G401 (cell line): ENCODE measurements around the gene CAPS. TPM values are rescaled to one million over a fixed set of nuclear protein-coding genes. Genes with fewer than 3 reads are reported as not detected.
A peak's percentile ranks its signal among the peaks of the same experiment; 100 is the strongest.

Source experiments
- DNase-seq: peaks from one replicate; pipeline ENCODE4 v3.0.0-alpha.2; 2015; ENCODE audit warnings: low spot score
- in situ Hi-C: cut with HindIII; loops from 2 replicates; pipeline ENCODE4 v1.10.0; 2016; ENCODE audit warnings: low sequenced_read_pairs, mixed read lengths
- total RNA-seq: library from RNA; depleted of rRNA; stranded (reverse); fragments of >200 nt; shearing (Covaris generic); gene quantifications from 2 replicates; pipeline ENCODE4 v1.2.3, GENCODE V29; 2014

The CAPS gene
- total RNA-seq, 1 experiment from 2014 or later = 0.31 TPM

DNA sequence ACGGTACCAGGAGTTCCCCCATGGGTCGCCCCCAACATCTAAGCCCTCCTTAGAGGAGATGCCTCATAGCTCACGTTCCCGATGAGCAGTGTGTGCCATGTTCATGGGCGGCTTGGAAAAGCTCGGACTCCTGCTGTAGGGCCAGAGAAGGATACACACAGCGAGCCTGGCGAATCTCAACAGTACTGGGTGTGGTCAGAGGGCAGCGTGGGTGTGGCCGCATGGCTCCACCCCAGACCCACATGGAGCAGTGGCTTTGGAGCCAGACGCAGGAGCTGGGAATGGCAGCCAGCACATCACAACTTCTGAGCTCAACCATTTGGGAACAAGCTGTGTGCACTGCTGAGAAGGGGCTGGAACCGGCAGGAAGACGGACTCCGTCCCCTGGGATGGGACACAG lies 15.6 kb downstream of the CAPS start:
- in situ Hi-C loops = loop anchor here (10.0 kb wide), 1 partner anchor 125 kb away; the partner anchor contains the start of gene NRTN
- DNase-seq = no peak

DNA sequence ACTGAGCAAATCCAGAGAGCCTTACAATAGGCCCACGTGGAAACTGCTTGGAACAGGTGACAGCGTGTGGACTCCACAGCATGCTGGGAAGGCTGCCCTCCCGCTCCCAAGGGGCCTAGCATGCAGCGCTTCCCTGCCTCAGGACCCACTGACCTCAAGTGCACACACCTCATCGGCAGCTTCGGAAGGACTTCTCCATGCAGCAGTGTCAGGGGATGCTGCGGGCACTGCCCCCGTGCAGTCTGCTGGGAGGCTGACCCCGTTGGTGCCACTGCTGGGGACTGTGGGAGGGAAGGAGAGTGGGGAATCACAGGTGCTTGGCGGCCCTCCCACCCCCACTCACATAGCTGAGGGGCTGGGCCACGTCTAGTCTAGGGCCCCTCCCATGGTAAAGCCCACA lies 17.2 kb downstream of the CAPS start:
- no peak for DNase-seq
- in situ Hi-C loops = loop anchor here (10.0 kb wide), 1 partner anchor 126 kb away; the partner anchor contains the start of gene NRTN

DNA sequence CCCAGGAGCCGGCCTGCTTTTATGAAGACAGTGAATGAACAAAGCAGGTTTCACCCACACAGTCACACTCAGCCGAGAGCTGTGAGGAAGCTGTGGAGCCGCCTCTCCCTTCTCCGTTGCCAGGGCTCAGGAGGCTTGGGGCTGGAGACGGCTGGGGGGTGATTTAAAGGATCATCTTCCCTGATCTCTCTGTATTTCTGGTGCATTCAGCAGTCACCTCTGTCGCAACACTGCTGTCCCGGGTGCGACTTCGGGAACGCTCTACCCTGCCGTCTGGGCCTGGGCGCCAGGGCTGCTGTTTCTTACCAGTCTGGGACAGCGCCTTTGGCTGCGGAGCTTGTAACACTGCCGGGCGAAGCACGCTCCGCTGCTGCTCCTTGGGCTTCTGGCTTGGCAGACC lies 18.1 kb downstream of the CAPS start:
- DNase-seq = no peak
- in situ Hi-C loops = loop anchor here (10.0 kb wide), 1 partner anchor 127 kb away; the partner anchor contains the start of gene NRTN

DNA sequence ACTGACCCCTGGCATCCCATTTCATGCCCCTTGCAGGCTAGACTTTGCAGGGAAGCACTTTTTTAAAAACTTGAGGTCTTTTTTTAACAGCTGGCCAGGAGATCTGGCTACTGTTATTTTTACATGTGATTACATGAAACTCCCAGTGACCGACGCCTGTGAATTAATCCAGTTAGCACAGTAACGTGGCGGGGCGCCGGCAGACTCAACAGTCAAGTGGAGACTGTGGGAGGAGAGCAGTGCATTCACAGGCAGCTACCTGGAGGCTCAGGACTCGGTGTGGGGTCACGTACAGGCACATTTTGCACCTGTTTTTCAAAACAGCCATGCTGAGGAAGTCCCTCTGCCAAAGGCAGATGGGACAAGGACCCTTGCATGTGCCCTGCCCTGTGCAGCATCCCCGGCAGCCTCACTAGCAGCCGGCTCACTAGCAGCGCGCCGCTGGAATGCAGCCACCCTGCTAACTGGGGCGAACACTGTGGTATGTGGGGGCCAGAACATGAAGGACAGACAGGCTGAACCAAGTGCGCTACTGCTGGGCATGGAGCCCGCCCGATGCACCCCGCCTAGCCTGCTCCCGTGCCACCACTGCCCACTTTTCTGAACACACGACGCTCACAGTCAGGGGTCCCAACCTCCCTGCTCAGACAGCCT lies 18.7 kb downstream of the CAPS start:
- peak; percentile 61 for DNase-seq
- in situ Hi-C loops = loop anchor here (10.0 kb wide), 1 partner anchor 128 kb away; the partner anchor contains the start of gene NRTN

DNA sequence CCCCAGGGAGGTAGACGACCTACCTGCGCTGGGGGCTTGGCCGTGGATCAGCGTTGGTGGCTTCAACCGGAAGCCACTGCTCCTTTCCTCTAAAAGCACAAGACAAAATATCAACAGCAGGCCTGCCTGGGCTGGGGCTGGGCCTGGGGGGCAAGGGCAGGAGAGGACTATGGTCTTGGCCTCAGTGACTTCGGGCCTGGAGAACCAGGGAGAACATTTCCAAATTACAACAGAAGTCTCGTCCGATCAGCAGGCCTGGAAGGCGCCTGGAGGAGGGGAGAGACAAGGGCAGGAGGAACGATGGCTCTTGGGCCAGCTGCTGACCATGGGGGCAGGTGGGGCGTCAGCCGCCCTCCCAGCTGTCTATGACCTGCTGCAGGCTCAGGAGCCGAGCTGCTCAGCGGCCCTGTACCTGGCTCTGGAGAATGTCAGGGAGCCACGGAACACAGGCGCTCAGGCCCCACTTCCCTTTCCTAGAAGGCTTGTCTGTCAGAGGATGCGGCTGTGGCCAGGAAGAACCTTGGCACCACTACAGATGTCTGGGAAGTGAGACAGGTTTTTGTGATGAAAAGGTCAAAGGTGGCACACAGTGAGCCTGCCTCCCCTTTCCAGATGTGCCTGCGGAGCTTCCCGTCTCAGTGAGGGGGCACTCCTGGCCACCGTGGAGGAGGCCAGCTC lies 19.5 kb downstream of the CAPS start:
- in situ Hi-C loops = loop anchor here (10.0 kb wide), 1 partner anchor 129 kb away; the partner anchor contains the start of gene NRTN

DNA sequence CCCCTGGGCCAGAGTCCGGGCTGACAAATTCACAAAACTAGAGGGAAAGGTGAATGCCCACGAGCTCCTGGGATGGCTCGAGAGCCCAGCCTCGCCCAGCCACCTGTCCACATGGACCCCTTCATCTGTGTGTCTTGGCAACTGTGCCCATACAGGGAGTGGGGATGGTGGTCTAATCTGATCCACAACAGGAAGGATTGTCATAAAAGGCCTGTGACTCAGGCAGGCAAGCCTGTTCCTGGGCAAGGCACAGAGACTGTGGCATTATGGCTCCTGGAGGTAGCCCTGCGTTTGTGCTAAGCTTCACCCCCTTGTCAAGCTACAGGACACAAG lies 20.0 kb downstream of the CAPS start:
- no peak for DNase-seq
- in situ Hi-C loops = loop anchor here (10.0 kb wide), 1 partner anchor 129 kb away; the partner anchor contains the start of gene NRTN

More for the DNA sequence above, 19.5 kb downstream of the CAPS start:
- no peak for DNase-seq

DNA sequence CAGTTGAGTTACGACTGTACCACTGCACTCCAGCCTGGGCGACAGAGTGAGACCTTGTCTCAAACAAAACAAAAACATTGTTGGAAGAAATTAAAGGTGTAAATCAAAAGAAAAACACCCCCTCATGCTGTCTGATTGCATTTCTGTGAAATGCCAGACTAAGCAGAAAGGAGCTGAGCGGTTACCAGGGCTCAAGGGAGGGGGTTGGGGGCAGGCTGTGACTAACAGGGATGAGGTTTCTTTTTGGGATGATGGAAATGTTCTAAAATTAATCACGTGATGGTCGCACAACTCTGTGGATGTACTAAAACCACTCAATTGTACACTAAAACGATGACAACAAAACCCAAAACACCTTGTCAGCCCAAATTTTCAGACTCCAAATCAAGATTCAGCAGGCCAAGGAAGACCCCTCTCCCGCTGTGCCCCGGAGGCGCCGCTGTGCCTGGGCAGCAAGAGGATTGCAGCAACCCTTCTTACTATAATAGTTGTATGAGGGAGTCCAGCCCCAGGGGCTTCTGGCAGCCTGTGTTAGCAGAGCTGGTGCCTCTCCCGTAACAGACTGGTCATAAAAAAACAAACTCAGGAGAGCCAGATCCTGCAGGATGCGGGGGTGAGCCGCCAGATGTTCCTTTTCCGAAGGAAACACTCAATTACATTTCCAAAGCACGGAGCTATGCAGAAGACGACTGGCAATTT lies 20.9 kb downstream of the CAPS start:
- in situ Hi-C loops = loop anchor here (10.0 kb wide), 1 partner anchor 130 kb away; the partner anchor contains the start of gene NRTN

DNA sequence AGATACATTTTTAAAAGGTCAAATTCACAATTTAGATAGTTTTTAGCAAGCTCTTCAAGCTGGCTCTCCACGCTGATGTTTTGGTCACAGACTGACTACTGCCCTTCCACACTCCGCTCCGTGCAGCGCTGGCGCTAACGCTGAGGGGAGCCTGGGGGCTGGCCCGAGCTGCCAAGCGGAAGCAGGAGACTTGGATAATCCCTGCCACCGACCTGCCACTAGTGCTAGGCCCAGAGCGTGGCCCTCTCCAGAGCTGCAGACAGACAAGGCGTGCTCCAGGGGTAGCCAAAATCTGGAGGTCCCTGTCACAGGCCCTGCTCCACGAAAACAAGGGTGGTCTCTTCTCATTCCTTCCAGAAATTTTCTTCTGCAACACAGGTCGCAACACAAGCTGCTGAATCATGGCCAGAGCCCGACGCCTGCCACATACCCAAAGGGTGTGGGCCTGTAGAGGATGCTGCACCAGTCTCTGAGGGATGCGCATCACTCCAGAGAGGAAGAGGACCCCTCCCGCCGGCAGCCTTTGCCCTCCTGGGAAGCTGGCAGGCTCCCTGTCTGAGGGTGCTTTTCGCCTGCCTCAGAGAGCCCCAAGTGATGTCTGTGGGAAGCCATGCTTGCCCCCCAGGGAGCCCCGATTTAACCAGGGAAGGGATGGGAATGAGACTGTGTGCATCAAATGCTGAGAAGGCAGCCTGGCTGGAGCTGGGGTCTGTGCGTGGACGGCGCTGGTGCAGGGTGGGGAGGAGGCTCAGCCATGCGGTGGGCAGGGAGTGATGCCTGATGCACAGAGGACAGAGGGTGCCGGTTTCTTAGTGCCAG lies 21.6 kb downstream of the CAPS start:
- in situ Hi-C loops = loop anchor here (10.0 kb wide), 1 partner anchor 131 kb away; the partner anchor contains the start of gene NRTN
- no peak for DNase-seq

More for the DNA sequence above, 20.9 kb downstream of the CAPS start:
- DNase-seq = no peak

DNA sequence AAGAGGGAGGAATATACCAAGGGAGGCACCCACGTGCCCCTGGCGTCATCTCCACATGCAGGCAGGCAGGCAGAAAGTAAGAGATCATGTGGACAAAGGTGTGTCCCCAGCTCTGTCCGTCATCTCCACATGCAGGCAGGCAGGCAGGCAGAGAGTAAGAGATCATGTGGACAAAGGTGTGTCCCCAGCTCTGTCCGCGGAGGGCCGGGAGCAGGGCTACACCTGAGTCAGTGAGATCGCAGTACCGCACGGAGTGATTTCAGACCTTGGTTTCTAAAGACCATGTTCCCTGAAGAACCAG lies 22.2 kb downstream of the CAPS start:
- in situ Hi-C loops = loop anchor here (10.0 kb wide), 1 partner anchor 131 kb away; the partner anchor contains the start of gene NRTN
- DNase-seq = no peak

DNA sequence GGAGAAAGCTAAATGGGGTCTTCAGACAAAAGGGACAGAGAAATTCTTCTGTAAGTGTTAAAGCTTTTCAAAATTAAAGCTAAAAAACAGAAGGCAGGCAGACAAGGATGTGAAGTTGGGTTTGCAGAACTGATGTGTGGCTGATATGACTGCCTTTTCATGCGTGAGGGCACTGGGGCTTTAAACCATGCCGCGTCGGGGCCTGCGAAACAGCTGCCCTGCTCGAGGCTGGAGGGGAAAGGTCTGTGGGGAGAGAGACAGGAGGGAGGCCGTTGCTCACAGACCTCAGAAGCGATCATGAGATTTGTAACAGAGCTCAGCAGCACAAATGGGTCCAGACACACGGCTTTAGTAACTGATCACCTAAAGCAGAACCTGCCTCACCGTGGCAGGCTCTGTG lies 23.5 kb downstream of the CAPS start:
- DNase-seq = no peak
- in situ Hi-C loops = loop anchor here (10.0 kb wide), 1 partner anchor 133 kb away; the partner anchor contains the start of gene NRTN

DNA sequence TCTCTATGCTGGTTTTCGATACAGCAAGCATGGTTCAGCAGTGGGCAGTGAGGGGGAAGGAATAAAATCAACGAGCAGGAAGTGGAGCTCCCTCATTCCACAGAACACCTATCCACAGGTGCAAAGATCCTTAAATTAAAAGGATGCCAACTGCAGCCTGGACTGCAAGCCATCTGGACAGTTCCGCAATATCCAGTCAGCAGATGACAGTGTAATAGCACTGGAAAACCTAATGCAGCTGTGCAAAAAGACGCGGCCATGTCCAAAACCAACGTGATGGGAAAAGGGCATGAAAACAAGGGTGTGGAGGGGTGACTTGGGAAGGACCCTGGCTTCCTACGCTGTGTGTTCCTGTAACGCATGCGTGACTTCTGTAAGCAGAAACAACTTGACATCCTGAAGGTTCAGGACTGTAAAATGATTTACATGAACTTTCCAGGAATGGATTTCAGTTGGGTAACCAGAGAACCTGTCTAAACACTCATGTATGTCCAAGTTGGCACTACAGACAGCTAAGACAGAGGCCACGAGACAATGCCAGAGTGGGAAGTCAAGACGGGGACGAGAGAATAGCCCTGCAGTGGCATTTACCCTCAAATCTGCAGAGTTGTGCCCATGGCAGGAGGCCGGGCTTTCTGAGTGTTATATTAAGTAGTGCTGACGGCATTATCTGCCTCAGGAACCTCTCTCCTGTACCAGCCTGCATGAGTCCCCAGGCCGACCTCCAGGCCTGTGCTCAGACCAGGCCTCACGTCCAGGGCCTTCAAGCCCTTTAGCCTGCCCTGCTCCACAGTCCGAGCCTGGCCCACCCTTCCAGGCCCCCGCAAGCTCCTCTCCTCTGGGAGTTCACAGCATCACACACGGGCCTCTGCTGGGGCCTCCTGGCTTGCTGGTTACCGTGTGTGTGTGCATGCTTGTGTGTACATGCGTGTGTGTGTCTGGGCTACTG lies 26.5 kb downstream of the CAPS start:
- no peak for DNase-seq
- in situ Hi-C loops = no loop called here

DNA sequence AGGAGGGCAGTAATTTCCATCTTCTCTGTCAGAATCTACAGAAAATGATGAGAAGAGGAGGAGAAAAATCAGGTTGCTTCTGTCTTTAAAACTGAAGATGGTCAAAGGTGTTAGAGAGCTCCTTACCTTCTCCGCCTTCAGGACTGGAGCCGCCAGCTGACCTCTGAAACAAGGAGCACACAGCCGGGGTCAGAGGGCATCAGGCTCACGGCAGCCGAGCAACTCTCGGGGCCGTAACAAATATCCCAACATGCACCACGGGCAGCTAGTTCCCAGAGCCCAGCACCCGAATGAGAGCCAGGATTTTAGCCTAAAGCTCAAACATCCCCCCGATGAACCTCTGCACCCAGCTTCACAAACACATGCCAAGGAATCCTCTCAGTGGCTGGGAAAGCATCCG lies 27.6 kb downstream of the CAPS start:
- DNase-seq = no peak
- in situ Hi-C loops = no loop called here

DNA sequence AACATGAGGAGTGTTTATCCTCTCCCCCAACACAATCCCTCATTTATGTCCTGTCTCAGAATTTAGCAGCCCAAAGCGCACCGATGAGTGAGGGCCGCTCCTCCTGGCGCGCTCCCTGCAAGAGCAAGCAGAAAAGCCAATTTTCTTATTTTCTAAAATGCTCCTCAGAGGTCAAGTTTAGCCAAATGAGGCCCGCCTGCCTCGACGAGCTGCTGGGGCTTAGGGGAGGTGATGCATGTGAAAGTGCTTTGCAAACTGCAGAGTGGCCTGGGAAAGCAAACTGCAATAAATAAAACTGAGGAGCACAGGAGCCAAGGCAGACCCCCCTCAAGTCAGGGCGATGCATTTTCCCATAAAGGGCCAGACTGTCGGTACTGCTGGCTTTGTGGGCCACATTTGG lies 29.0 kb downstream of the CAPS start:
- no peak for DNase-seq
- in situ Hi-C loops = no loop called here

DNA sequence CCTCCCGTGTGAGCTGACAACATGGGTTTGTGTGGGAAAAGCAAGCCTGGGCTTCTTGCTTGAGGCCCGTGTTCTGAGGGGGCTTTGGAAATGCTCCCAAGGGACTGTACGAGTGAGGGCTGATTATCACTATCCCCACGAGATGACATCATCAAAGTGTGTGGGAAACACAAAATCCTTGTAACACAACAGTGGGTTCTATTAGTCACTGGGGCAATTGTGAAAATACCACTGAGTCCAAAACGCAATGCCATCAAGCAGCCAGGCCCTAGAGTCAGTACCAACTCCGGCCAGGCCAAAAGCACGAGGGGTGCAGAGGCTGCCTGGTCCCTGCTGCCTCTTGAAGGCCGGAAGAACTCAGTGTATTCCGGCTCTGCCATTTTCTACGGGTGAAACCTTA lies 29.6 kb downstream of the CAPS start:
- in situ Hi-C loops = no loop called here

DNA sequence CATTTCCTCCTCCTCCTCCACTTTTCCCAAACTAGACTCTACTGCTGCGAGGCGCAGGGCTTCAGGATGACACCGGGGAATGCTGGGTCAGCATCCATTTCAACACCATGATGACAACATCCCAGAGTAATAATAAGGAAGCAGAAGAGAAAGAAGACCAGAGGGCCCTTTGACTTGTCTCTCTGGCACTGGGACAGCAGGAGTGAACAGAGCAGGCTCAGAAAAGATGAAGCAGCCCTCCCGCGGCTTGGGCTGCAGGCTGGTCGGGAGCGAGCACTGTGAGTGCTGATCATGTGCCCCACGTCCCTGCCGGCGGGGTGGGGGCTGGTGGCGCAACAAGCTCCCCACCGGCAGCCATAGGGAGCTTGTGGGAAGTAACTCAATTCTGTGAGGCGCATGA lies 33.4 kb downstream of the CAPS start:
- DNase-seq = no peak
- in situ Hi-C loops = no loop called here

More for the DNA sequence above, 29.6 kb downstream of the CAPS start:
- DNase-seq = no peak

DNA sequence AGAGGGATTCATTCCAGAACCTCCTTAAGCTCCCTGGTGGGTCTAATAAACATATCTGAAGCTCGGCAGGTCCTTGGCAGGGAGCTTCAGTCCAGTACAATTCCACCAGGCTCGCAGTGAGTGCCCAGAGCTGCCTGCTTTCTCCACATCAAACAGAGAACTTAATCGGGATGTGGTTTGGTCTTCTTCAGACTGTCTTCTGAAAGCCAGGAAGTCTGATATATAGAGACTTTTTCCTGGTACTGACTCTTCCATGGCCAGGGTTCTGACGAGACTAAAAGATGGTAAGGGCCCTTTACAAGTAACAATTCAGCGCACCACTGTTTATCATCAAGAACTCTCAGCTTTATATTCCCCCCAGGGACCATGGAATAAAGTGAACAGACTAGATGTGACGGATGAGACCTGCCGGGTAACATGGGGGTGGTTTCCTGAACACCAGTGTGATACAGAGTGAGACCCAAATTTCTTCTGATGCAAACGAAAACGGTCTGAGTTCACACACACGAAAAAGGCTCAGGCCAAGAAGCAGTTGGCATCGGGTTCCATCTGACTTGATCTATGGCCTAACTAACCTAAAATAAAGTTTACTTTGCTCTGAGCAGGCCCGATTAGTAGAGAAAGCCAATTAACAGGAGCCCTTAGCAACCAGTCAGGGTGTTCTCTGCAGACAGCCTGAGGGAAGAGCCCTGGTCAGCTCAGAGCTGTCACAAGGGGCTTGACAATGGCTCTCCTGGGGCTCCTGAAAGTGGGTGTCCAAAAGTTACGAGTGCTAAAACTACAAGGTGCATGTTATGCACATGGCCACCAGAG lies 34.9 kb downstream of the CAPS start:
- in situ Hi-C loops = no loop called here
- peak; percentile 70 for DNase-seq

DNA sequence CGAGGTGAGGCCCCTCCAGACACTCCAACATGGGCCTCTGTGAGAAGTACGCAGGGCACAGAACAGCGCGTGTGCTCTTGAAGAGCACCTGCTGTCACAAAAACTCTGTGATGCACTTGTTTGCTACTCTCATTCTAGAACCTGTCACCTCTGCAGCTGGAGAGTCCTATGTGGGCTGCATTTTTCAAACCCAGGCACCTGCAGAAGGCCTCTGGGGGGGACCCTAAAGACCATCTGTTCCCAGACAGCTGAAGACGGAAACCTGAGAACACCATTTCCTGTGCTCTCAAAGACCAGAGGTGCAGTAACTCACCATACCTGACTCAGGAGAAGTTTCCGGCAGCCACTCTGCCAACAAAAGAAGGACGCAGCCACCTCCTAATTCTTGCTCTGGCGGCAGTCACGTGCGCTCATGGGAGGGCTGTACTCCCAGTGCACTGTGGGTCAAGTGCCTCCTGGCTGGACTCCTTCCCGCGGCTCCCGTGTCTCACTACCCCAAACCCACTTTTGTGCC lies 35.8 kb downstream of the CAPS start:
- DNase-seq = no peak
- in situ Hi-C loops = no loop called here
